HL-60/S4 treated with phorbol 12-myristate 13-acetate at 8.2 ng/mL for 4 days and 3 days (cell line): ENCODE results near the gene CYP2W1.
"Not testable (repeated sequence)": the region's sequence is repeated elsewhere in the genome, so short reads cannot be mapped to it uniquely, and the experiment has no call there.

Source experiments
- in situ Hi-C: fragments of 300-500 bp; cut with MboI; formaldehyde crosslinking; loops from 2 replicates; pipeline ENCODE4 v1.15.0; 2022; ENCODE audit warnings: low sequenced_read_pairs

CYP2W1 gene

GRCh38 chr7:951881-952547, 31.0 kb upstream of the CYP2W1 start:
- in situ Hi-C loops, result no loop called here

- in situ Hi-C loops, result no loop called here
Measured at GRCh38 chr7:952548-953441, 30.2 kb upstream of the CYP2W1 start.

- in situ Hi-C loops, result no loop called here
Measured at GRCh38 chr7:953547-954327, 29.2 kb upstream of the CYP2W1 start.

- in situ Hi-C loops, result no loop called here
Measured at GRCh38 chr7:954330-955238, 28.4 kb upstream of the CYP2W1 start, which contains the start of gene ADAP1. Gene ADAP1 (minus strand): TSS chr7:954680. CDS start chr7:954477, 203 bp downstream.

- in situ Hi-C loops, result no loop called here
Measured at GRCh38 chr7:956031-956430, 26.9 kb upstream of the CYP2W1 start.

- in situ Hi-C loops, result no loop called here
Measured at GRCh38 chr7:957418-958220, 25.4 kb upstream of the CYP2W1 start.

- in situ Hi-C loops, result no loop called here
Measured at GRCh38 chr7:958221-959200, 24.5 kb upstream of the CYP2W1 start.

- in situ Hi-C loops, result no loop called here
Measured at GRCh38 chr7:959271-959670, 23.7 kb upstream of the CYP2W1 start.

GRCh38 chr7:959740-960139, 23.2 kb upstream of the CYP2W1 start:
- in situ Hi-C loops, result not testable (repeated sequence)

- in situ Hi-C loops, result no loop called here
Measured at GRCh38 chr7:960269-960871, 22.6 kb upstream of the CYP2W1 start.

- in situ Hi-C loops, result not testable (repeated sequence)
Measured at GRCh38 chr7:960972-961371, 22.0 kb upstream of the CYP2W1 start.

- in situ Hi-C loops, result no loop called here
Measured at GRCh38 chr7:961546-962400, 21.2 kb upstream of the CYP2W1 start.

- in situ Hi-C loops, result no loop called here
Measured at GRCh38 chr7:962401-963081, 20.4 kb upstream of the CYP2W1 start.

GRCh38 chr7:963236-964078, 19.5 kb upstream of the CYP2W1 start:
- in situ Hi-C loops, result no loop called here

- in situ Hi-C loops, result no loop called here
Measured at GRCh38 chr7:964401-965231, 18.4 kb upstream of the CYP2W1 start.
